ENCODE data around the gene IFT22.
"Not testable (repeated sequence)": the region's sequence is repeated elsewhere in the genome, so short reads cannot be mapped to it uniquely, and the experiment has no call there.

The IFT22 gene

GRCh38 chr7:101265622-101266516 is 55.7 kb downstream of the IFT22 start:
- no peaks in the 10 kb centered on the region for H3K9me3 ChIP-seq
- no peak overlapping the region for H3K4me3 ChIP-seq (ENCODE audit: low read depth, low read length)
- no peaks in the 10 kb centered on the region for H3K27me3 ChIP-seq
- no peaks in the 10 kb centered on the region for H3K4me1 ChIP-seq
- no peak for DNase-seq
- H3K36me3 ChIP-seq: no peaks in the 10 kb centered on the region
- TF ChIP-seq CTCF (IDR thresholded peaks at IDR 0.05; ENCODE audit: low read depth, low read length): no peak

GRCh38 chr7:101264102-101264706 is 57.4 kb downstream of the IFT22 start:
- not testable (repeated sequence) for H3K27me3 ChIP-seq; H3K4me3 ChIP-seq (ENCODE audit: low read depth, low read length); H3K4me1 ChIP-seq; DNase-seq; H3K9me3 ChIP-seq; H3K36me3 ChIP-seq
